GM12878 (cell line): ENCODE measurements around the gene SLC25A13. TPM values are rescaled to one million over a fixed set of nuclear protein-coding genes. Genes with fewer than 3 reads are reported as not detected.

ENCODE experiments used
- ATAC-seq: fragments of 200-7000 bp; cut with Tn5 transposase; 3 replicates; pipeline ENCODE4 v1.9.1; 2020; ENCODE audit warnings: mild to moderate bottlenecking, moderate library complexity
- BruUV-seq: library from RNA; stranded (reverse); fragments of 400-500 nt; replicated peaks from 2 replicates; lab custom pipeline; 2021; lab: Mats Ljungman, UMichigan
- CTCF ChIA-PET: fragments of 300-600 bp; sonication (Branson Sonifier 250); formaldehyde crosslinking; extraction: SDS; loops from one replicate; lab custom pipeline; 2021; ENCODE audit warnings: inconsistent platforms; lab: Yijun Ruan, JAX
- POLR2A ChIA-PET: fragments of 350-600 bp; formaldehyde crosslinking; extraction: SDS; loops from one replicate; lab custom pipeline; 2021; ENCODE audit warnings: inconsistent platforms; lab: Charles Lee
- RAD21 ChIA-PET: fragments of 300-600 bp; sonication (Branson Sonifier 250); formaldehyde crosslinking; loops from one replicate; lab custom pipeline; 2023; ENCODE audit warnings: antibody characterized with exemption; ENCODE audit not compliant: unreplicated experiment; lab: Charles Lee
- SMC1A ChIA-PET: fragments of 300-600 bp; sonication (Branson Sonifier 250); formaldehyde crosslinking; loops from one replicate; lab custom pipeline; 2023; ENCODE audit not compliant: unreplicated experiment, uncharacterized antibody; lab: Charles Lee
- DNase-seq: peaks from one replicate; pipeline ENCODE4 v3.0.0-alpha.2; 2011; ENCODE audit warnings: low read depth, low spot score
- FAIRE-seq: peaks from 3 replicates; lab custom pipeline; 2011; peaks lifted over from hg19 to GRCh38; lab: Jason Lieb, UNC
- H2AFZ ChIP-seq: 2 replicates; pipeline ENCODE4 v1.6.0; 2011; ENCODE audit warnings: low read depth, low read length, control low read depth; ENCODE audit not compliant: control insufficient read depth
- H3K27ac ChIP-seq: 2 replicates; pipeline ENCODE4 v1.5.1; 2011; ENCODE audit warnings: control low read depth; ENCODE audit not compliant: control insufficient read depth, insufficient read depth
- H3K27me3 ChIP-seq, 2 experiments: replicated peaks in 1 of 2; 2 replicates each; pipeline versions ENCODE4 v1.6.0 to v1.6.1; 2011; ENCODE audit warnings: low read length in 1 of 2; ENCODE audit not compliant: control insufficient read depth in 2 of 2, insufficient read depth in 2 of 2
- H3K36me3 ChIP-seq, 2 experiments: 2 replicates each; pipeline ENCODE4 v1.5.1; 2011; ENCODE audit warnings: low read length in 1 of 2; ENCODE audit not compliant: control insufficient read depth in 2 of 2, insufficient read depth in 2 of 2
- H3K4me1 ChIP-seq: 2 replicates; pipeline ENCODE4 v1.6.1; 2011; ENCODE audit warnings: mild to moderate bottlenecking, low read length, moderate library complexity, mixed read lengths; ENCODE audit not compliant: control insufficient read depth, insufficient read depth
- H3K4me2 ChIP-seq: 2 replicates; pipeline ENCODE4 v1.6.0; 2011; ENCODE audit warnings: control low read depth; ENCODE audit not compliant: control insufficient read depth, insufficient read depth
- H3K4me3 ChIP-seq: fragments of 200-600 bp; sonication (generic); 2 replicates; pipeline ENCODE4 v1.5.1; 2016
- H3K79me2 ChIP-seq: 2 replicates; pipeline ENCODE4 v1.6.0; 2011; ENCODE audit warnings: low read length; ENCODE audit not compliant: control insufficient read depth, insufficient read depth
- H3K9ac ChIP-seq: 2 replicates; pipeline ENCODE4 v1.8.0; 2011; ENCODE audit warnings: low read length, control low read depth, mixed read lengths; ENCODE audit not compliant: control insufficient read depth, insufficient read depth
- H3K9me3 ChIP-seq: replicated peaks from 3 replicates; pipeline ENCODE4 v1.5.1; 2011; ENCODE audit warnings: mild to moderate bottlenecking, low read length; ENCODE audit not compliant: control insufficient read depth, insufficient read depth
- H4K20me1 ChIP-seq: 2 replicates; pipeline ENCODE4 v1.6.0; 2011; ENCODE audit not compliant: control insufficient read depth, insufficient read depth
- ATF3 ChIP-seq: IDR thresholded peaks from 2 replicates; pipeline ENCODE4 v1.6.1; 2011; ENCODE audit warnings: low read depth, mild to moderate bottlenecking, low read length, moderate library complexity, borderline replicate concordance; ENCODE audit errors: extremely low read depth
- ATF7 ChIP-seq: fragments of 450-650 bp; IDR thresholded peaks from 2 replicates; pipeline ENCODE4 v1.6.1; 2016; ENCODE audit warnings: low read depth, mild to moderate bottlenecking
- BHLHE40 ChIP-seq, 2 experiments: fragments of 450-650 bp in 1 of 2; IDR thresholded peaks; 2 replicates each; pipeline ENCODE4 v1.6.1; 2011 to 2017; ENCODE audit warnings: low read depth in 2 of 2, borderline replicate concordance in 1 of 2, improper control_type of control experiment in 1 of 2, low read length in 1 of 2, mild to moderate bottlenecking in 1 of 2
- MLLT1 ChIP-seq: fragments of 450-650 bp; IDR thresholded peaks from 2 replicates; pipeline ENCODE4 v1.6.1; 2016; ENCODE audit warnings: mild to moderate bottlenecking
- POLR2AphosphoS2 ChIP-seq: IDR thresholded peaks from 2 replicates; pipeline ENCODE4 v1.6.1; 2011; ENCODE audit warnings: low read depth, mild to moderate bottlenecking, low read length, improper control_type of control experiment, moderate library complexity
- RAD51 ChIP-seq: fragments of 450-650 bp; IDR thresholded peaks from 2 replicates; pipeline ENCODE4 v1.6.1; 2016; ENCODE audit warnings: moderate library complexity, mild to moderate bottlenecking, inconsistent platforms
- SPI1 ChIP-seq: IDR thresholded peaks from 2 replicates; pipeline ENCODE4 v1.6.1; 2011; ENCODE audit warnings: low read depth, mild to moderate bottlenecking, low read length, moderate library complexity, borderline replicate concordance; ENCODE audit not compliant: insufficient read depth
- WGBS: methylation state at CpG from one replicate; pipeline ENCODE4 v1.1.6; 2016; ENCODE audit warnings: low lambda C conversion rate; ENCODE audit not compliant: insufficient replicate concordance, insufficient coverage; ENCODE audit errors: missing lambda C conversion rate; 5-methylcytosine and 5-hydroxymethylcytosine counted together
- in situ Hi-C: fragments of 300-500 bp; cut with MboI; formaldehyde crosslinking; loops from 9 replicates; pipeline ENCODE4 v1.14.3; 2018; ENCODE audit warnings: mixed read lengths
- intact Hi-C: fragments of 100-400 bp; cut with micrococcal nuclease; formaldehyde crosslinking; loops from one replicate; pipeline ENCODE4 v1.14.2; 2022; ENCODE audit not compliant: unreplicated experiment
- polyA plus RNA-seq, 11 experiments: library from polyadenylated mRNA; depleted of rRNA in 4 of 11; unstranded in 6 of 11; stranded (reverse) in 5 of 11; fragments of >200 nt; fragmentation: Nextera tagmentation in 4 of 11; fragmentation: Illumina TruSeq in 1 of 11; extraction: Ambion mirVana in 4 of 11; extraction: Trizol in 1 of 11; gene quantifications; 1 replicate in 1 of 11; 2 replicates in 10 of 11; pipeline versions ENCODE4 v1.2.1 to v1.2.3, GENCODE V29; 2011 to 2016; ENCODE audit warnings: inconsistent platforms in 2 of 11, missing spikeins in 2 of 11, low read depth in 1 of 11
- total RNA-seq, 4 experiments: library from RNA; depleted of rRNA in 3 of 4; stranded (reverse); fragments of >200 nt in 3 of 4; fragmentation: Illumina TruSeq in 1 of 4; extraction: Trizol in 1 of 4; gene quantifications; 2 replicates each; pipeline versions ENCODE4 v1.2.1 to v1.2.3, GENCODE V29; 2013 to 2021

SLC25A13 gene
- total and polyA plus RNA-seq, 10 of the 15 experiments (the other 5 are each of a cell fraction or from before 2014, with no cell fraction given) = 7.0 to 24.7 (median 18.6) TPM

- ChIA-PET SMC1A (interaction anchor here (1.4 to 1.7 kb wide), 2 partner anchors 13 to 16 kb away, joined by 4 read pairs; no protein-coding TSS in a partner anchor), CTCF (interaction anchor here (0.6 kb wide), 1 partner anchor 480 kb away, joined by 3 read pairs; no protein-coding TSS in a partner anchor), POLR2A (no interaction called here), RAD21 (no interaction called here)
- no peaks in the 10 kb centered on the region for H4K20me1 ChIP-seq
- H3K4me2 ChIP-seq = 0 out of 2 replicates have a peak overlapping the region, but pooled peaks have one; percentile 77
- DNase-seq = no peak
- FAIRE-seq = no peak
- no peak overlapping the region for H3K27ac ChIP-seq
- H2AFZ ChIP-seq = no peak overlapping the region
- no peaks in the 10 kb centered on the region for H3K36me3 ChIP-seq
- no peak overlapping the region for H3K4me3 ChIP-seq
- H3K27me3 ChIP-seq = no peaks in the 10 kb centered on the region
- H3K9me3 ChIP-seq = no peaks in the 10 kb centered on the region; the same call in 2 of the 3 replicates
- in situ Hi-C loops (no loop called here), intact Hi-C loops (no loop called here)
- TF ChIP-seq RAD51 (no peak), ATF7 (peak; percentile 39; the same call in 1 of the 2 replicates), ATF3 (no peak), MLLT1 (no peak), SPI1 (peak; percentile 3; the same call in 1 of the 2 replicates)
- no peak overlapping the region for H3K9ac ChIP-seq
- H3K79me2 ChIP-seq = peaks cover 30% of the 10 kb centered on the region
- ATAC-seq = no peak
- H3K4me1 ChIP-seq = peaks cover 12% of the 10 kb centered on the region
- BruUV-seq = no TSS peak
These were observed 2.5 kb downstream of the SLC25A13 start for GRCh38 chr7:96319439-96319838.

- Histone ChIP-seq H3K4me3 (no peak overlapping the region), H3K9ac (no peak overlapping the region), H4K20me1 (no peaks in the 10 kb centered on the region), H3K27me3 (no peaks in the 10 kb centered on the region), H3K27ac (no peak overlapping the region), H3K4me1 (peaks cover 9% of the 10 kb centered on the region), H3K79me2 (peaks cover 30% of the 10 kb centered on the region), H3K4me2 (no peak overlapping the region), H3K36me3 (peaks cover 0 to 2% of the 10 kb centered on the region in 2 experiments; a peak in 1 of 4 replicates), H2AFZ (no peak overlapping the region), H3K9me3 (no peaks in the 10 kb centered on the region)
- FAIRE-seq (no peak), ATAC-seq (no peak), DNase-seq (no peak)
- no peak for TF ChIP-seq POLR2AphosphoS2
- TF ChIP-seq BHLHE40 (IDR thresholded peaks at IDR 0.05; ENCODE audit: borderline replicate concordance in 1 of 2, low read depth in 2 of 2, low read length in 1 of 2) = no peak
- 88% methylated on average over 8 of the region's 8 CpGs for WGBS
- POLR2A ChIA-PET = no interaction called here
- in situ Hi-C loops = no loop called here
- CTCF ChIA-PET = no interaction called here
- intact Hi-C loops = no loop called here
- SMC1A ChIA-PET = no interaction called here
- RAD21 ChIA-PET = no interaction called here
- no TSS peak for BruUV-seq
These were observed 4.9 kb downstream of the SLC25A13 start for GRCh38 chr7:96316949-96317348.
